Smooth muscle cell (in vitro differentiated cells): ENCODE measurements around the gene MEIOB. TPM values are rescaled to one million over a fixed set of nuclear protein-coding genes. Genes with fewer than 3 reads are reported as not detected.
"Not testable (repeated sequence)": the region's sequence is repeated elsewhere in the genome, so short reads cannot be mapped to it uniquely, and the experiment has no call there.

Source experiments
- DNase-seq: peaks from one replicate; lab custom pipeline; 2025; ENCODE audit not compliant: unreplicated experiment; lab: John Stamatoyannopoulos, UW
- H2AFZ ChIP-seq: fragments of 200-600 bp; sonication (generic); 2 replicates; pipeline ENCODE4 v1.6.0; 2016; ENCODE audit warnings: antibody characterized with exemption, low read depth, mild to moderate bottlenecking
- H3F3A ChIP-seq: fragments of 200-600 bp; sonication (generic); 2 replicates; pipeline ENCODE4 v1.6.0; 2017; ENCODE audit warnings: antibody characterized with exemption, low read depth
- H3K27ac ChIP-seq: fragments of 200-600 bp; sonication (generic); 2 replicates; pipeline ENCODE4 v1.5.1; 2016; ENCODE audit warnings: low read depth, mild to moderate bottlenecking
- H3K27me3 ChIP-seq: fragments of 200-600 bp; sonication (generic); 2 replicates; pipeline ENCODE4 v1.6.1; 2016; ENCODE audit warnings: low read depth, mild to moderate bottlenecking
- H3K36me3 ChIP-seq: fragments of 200-600 bp; sonication (generic); 2 replicates; pipeline ENCODE4 v1.5.1; 2016; ENCODE audit warnings: low read depth
- H3K4me1 ChIP-seq: fragments of 200-600 bp; sonication (generic); 2 replicates; pipeline ENCODE4 v1.5.1; 2016; ENCODE audit warnings: low read depth
- H3K4me2 ChIP-seq: fragments of 200-600 bp; sonication (generic); 2 replicates; pipeline ENCODE4 v1.6.0; 2016; ENCODE audit warnings: mild to moderate bottlenecking
- H3K4me3 ChIP-seq: fragments of 200-600 bp; sonication (generic); 2 replicates; pipeline ENCODE4 v1.5.1; 2016; ENCODE audit warnings: mild to moderate bottlenecking
- H3K79me2 ChIP-seq: fragments of 200-600 bp; sonication (generic); 2 replicates; pipeline ENCODE4 v1.6.0; 2016; ENCODE audit warnings: low read depth, mild to moderate bottlenecking
- H3K9ac ChIP-seq: fragments of 200-600 bp; sonication (generic); 2 replicates; pipeline ENCODE4 v1.6.0; 2016; ENCODE audit warnings: low read depth
- H3K9me3 ChIP-seq: fragments of 200-600 bp; sonication (generic); replicated peaks from 2 replicates; pipeline ENCODE4 v1.5.1; 2016; ENCODE audit warnings: low read depth
- H4K20me1 ChIP-seq: fragments of 200-600 bp; sonication (generic); 2 replicates; pipeline ENCODE4 v1.6.0; 2016; ENCODE audit warnings: low read depth
- CTCF ChIP-seq: fragments of 200-600 bp; sonication (generic); IDR thresholded peaks from 2 replicates; pipeline ENCODE4 v1.5.1; 2017; ENCODE audit warnings: borderline replicate concordance, mild to moderate bottlenecking, antibody characterized with exemption; ENCODE audit not compliant: insufficient read depth, poor library complexity, severe bottlenecking
- WGBS: methylation state at CpG from one replicate; pipeline ENCODE4 v1.1.7; 2016; ENCODE audit warnings: low lambda C conversion rate; 5-methylcytosine and 5-hydroxymethylcytosine counted together
- polyA plus RNA-seq: library from polyadenylated mRNA; unstranded; fragments of >200 nt; fragmentation: Nextera tagmentation; extraction: Ambion mirVana; gene quantifications from 2 replicates; pipeline ENCODE4 v1.2.1, GENCODE V29; 2016
- total RNA-seq: library from RNA; depleted of rRNA; stranded (reverse); fragments of >200 nt; gene quantifications from 2 replicates; pipeline ENCODE4 v1.2.3, GENCODE V29; 2014

The MEIOB gene
- total and polyA plus RNA-seq, 2 experiments from 2014 or later, result 0.18 to 1.7 TPM

GRCh38 chr16:1807626-1808025 lies 64.3 kb downstream of the MEIOB start:
- TF ChIP-seq CTCF, result no peak
- 89% methylated on average over 10 of the region's 10 CpGs for WGBS
- peaks cover 2% of the 10 kb centered on the region for H3K4me1 ChIP-seq
- H3K9me3 ChIP-seq, result no peaks in the 10 kb centered on the region
- DNase-seq, result no peak
- no peak overlapping the region for H3K4me3 ChIP-seq
- no peaks in the 10 kb centered on the region for H3K36me3 ChIP-seq
- H3K27ac ChIP-seq, result no peak overlapping the region
- no peak overlapping the region for H3K4me2 ChIP-seq
- no peaks in the 10 kb centered on the region for H3F3A ChIP-seq
- H4K20me1 ChIP-seq, result no peaks in the 10 kb centered on the region
- H2AFZ ChIP-seq, result no peak overlapping the region
- H3K79me2 ChIP-seq, result no peaks in the 10 kb centered on the region
- no peaks in the 10 kb centered on the region for H3K27me3 ChIP-seq
- no peak overlapping the region for H3K9ac ChIP-seq

DNA sequence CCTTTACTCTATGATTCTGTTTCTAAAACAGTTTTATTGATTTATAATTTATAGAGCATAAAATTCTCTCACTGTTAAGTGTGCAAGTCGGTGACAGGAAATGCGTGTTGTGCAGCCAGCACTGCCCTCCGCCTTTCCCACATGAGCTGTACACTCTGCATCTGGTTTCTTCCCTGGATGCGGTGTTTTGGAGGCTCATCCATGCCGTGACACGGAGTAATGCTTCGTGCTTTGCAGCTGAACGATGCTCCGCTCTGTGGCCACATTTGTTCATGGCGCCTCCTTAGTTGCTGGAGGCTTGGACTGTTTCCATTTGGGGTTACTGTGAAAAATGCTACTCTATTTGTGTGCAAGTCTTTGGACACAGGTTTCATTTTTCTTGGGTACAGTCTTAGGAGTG lies 71.3 kb downstream of the MEIOB start:
- no peak overlapping the region for H3K4me3 ChIP-seq
- TF ChIP-seq CTCF, result no peak
- no peak overlapping the region for H2AFZ ChIP-seq
- no peak overlapping the region for H3K4me2 ChIP-seq
- no peaks in the 10 kb centered on the region for H3K9me3 ChIP-seq
- no peaks in the 10 kb centered on the region for H3K36me3 ChIP-seq
- no peak overlapping the region for H3K27ac ChIP-seq
- H3F3A ChIP-seq, result no peaks in the 10 kb centered on the region
- no peaks in the 10 kb centered on the region for H3K79me2 ChIP-seq
- DNase-seq, result no peak
- H4K20me1 ChIP-seq, result no peaks in the 10 kb centered on the region
- H3K4me1 ChIP-seq, result no peaks in the 10 kb centered on the region
- no peak overlapping the region for H3K9ac ChIP-seq
- WGBS, result 90% methylated on average over 10 of the region's 10 CpGs
- no peaks in the 10 kb centered on the region for H3K27me3 ChIP-seq

DNA sequence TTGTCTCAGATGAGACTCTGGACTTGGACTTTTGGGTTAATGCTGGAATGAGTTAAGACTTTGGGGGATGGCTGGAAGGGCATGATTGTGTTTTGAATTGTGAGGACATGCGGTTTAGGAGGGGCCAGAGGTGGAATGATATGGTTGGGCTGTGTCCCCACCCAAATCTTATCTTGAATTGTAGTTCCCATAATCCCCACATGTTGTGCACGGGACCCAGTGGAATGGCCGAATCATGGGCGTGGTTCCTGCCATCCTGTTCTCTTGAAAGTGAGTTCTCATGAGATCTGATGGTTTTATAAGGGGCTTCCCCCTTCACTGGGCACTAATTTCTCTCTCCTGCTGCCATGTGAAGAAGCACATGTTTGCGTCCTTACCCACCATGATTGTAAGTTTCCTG lies 72.7 kb downstream of the MEIOB start:
- not testable (repeated sequence) for H3K4me2 ChIP-seq, H3K79me2 ChIP-seq, H3K9ac ChIP-seq, H3F3A ChIP-seq, H2AFZ ChIP-seq, H3K36me3 ChIP-seq, H3K4me3 ChIP-seq, H3K27ac ChIP-seq, DNase-seq, H3K27me3 ChIP-seq, H3K4me1 ChIP-seq, H4K20me1 ChIP-seq, H3K9me3 ChIP-seq
- WGBS, result 75% methylated on average over 5 of the region's 5 CpGs

- Histone ChIP-seq H3K4me1 (no peaks in the 10 kb centered on the region), H3K4me2 (no peak overlapping the region), H3K27ac (no peak overlapping the region), H3F3A (no peaks in the 10 kb centered on the region), H3K4me3 (no peak overlapping the region), H2AFZ (no peak overlapping the region), H3K79me2 (no peaks in the 10 kb centered on the region), H3K9me3 (no peaks in the 10 kb centered on the region), H3K27me3 (no peaks in the 10 kb centered on the region), H4K20me1 (no peaks in the 10 kb centered on the region), H3K9ac (no peak overlapping the region), H3K36me3 (no peaks in the 10 kb centered on the region)
- WGBS, result 95% methylated on average over 30 of the region's 32 CpGs
- TF ChIP-seq CTCF, result no peak
- DNase-seq, result no peak
These were observed 76.9 kb downstream of the MEIOB start for GRCh38 chr16:1794908-1795666.
